IPS DF 6.9 (cell line): Measurements from ENCODE around the gene PDS5B.

ENCODE experiments used
- DNase-seq: peaks from one replicate; pipeline ENCODE4 v3.0.0-alpha.2; 2013; ENCODE audit warnings: low read depth, low spot score
- H3K27ac ChIP-seq: one replicate; pipeline ENCODE4 v1.5.1; 2013; ENCODE audit warnings: low read length, control low read depth
- H3K27me3 ChIP-seq: 2 replicates; pipeline ENCODE4 v1.6.1; 2013; ENCODE audit warnings: mild to moderate bottlenecking, low read length; ENCODE audit not compliant: control insufficient read depth, insufficient read depth
- H3K36me3 ChIP-seq: 2 replicates; pipeline ENCODE4 v1.6.1; 2013; ENCODE audit warnings: low read length; ENCODE audit not compliant: control insufficient read depth, insufficient read depth
- H3K4me1 ChIP-seq: 2 replicates; pipeline ENCODE4 v1.6.1; 2013; ENCODE audit warnings: low read length; ENCODE audit not compliant: control insufficient read depth, insufficient read depth
- H3K4me3 ChIP-seq: 2 replicates; pipeline ENCODE4 v1.5.1; 2013; ENCODE audit warnings: mild to moderate bottlenecking, low read length
- H3K9me3 ChIP-seq: 2 replicates; pipeline ENCODE4 v1.6.1; 2013; ENCODE audit warnings: low read length, inconsistent platforms; ENCODE audit not compliant: control insufficient read depth, insufficient read depth
- WGBS: extraction: QIAGEN DNeasy Blood & Tissue Kit; methylation state at CpG from one replicate; pipeline ENCODE4 v1.1.7; 2013; ENCODE audit warnings: mixed read lengths, missing lambda C conversion rate; ENCODE audit not compliant: insufficient read length, insufficient coverage; 5-methylcytosine and 5-hydroxymethylcytosine counted together

The PDS5B gene

DNA sequence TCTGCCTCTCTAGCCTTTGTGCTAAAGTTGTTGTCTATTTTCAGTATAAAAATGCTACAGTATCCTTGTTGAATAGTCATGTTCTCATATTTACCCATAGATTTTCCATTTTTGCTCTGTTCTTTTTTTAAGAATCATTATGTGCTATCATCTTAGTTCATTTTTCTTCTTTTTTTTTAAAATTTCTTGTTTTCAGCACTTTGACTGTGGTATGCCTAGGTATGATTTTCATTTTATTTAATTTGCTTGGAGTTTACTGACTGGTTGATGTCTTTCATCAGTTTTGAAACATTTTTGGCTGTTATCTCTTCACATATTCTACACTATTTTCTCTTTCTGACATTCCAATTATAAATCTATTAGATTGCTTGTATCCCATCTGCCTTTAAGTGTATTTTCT lies 192.9 kb downstream of the PDS5B start:
- no peaks in the 10 kb centered on the region for H3K36me3 ChIP-seq
- no peak overlapping the region for H3K27ac ChIP-seq
- no peaks in the 10 kb centered on the region for H3K4me1 ChIP-seq
- H3K9me3 ChIP-seq, result no peaks in the 10 kb centered on the region
- no peaks in the 10 kb centered on the region for H3K27me3 ChIP-seq
- DNase-seq, result no peak
- H3K4me3 ChIP-seq, result no peak overlapping the region

DNA sequence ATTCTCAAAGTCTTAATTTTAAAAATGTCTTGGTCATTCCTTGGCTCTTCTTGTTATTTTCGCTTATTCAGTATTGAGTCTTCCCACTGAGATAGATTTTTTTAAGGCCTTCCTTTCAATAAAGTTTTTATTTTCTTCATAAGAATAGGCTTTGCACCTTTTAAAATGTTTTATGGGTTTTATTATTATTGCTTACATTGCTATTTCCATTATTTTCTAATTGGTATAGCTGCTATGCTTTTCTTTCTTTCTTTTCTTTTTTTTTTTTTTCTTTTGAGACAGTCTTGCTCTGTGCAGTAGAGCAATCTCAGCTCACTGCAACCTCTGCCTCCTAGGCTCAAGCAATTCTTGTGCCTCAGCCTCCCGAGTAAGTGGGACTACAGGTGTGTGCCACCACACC lies 195.7 kb downstream of the PDS5B start:
- DNase-seq, result no peak
- Histone ChIP-seq H3K36me3 (no peaks in the 10 kb centered on the region), H3K4me1 (no peaks in the 10 kb centered on the region), H3K9me3 (no peaks in the 10 kb centered on the region), H3K27ac (no peak overlapping the region), H3K27me3 (no peaks in the 10 kb centered on the region), H3K4me3 (no peak overlapping the region)
- WGBS, result no CpG with 5 or more reads among the region's 2 CpGs

DNA sequence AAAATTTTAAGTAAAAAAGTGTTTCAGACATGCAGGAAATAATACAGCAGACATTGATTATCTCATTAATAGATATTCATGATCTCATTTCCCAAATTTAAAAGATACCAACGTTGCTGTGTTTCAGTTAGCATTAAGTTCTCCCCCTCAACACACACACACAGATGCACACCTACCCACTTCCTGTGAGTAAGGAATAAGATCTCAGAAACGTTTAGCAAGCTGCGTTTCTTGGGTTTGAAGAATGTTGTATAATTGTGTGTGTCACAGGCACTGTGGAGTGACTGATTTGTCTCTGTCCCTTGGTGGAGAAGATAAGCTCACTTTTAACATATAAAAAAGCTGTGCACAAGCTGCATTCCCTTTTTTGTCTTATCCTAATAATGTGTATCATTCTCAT lies 196.8 kb downstream of the PDS5B start:
- H3K27ac ChIP-seq, result no peak overlapping the region
- no peaks in the 10 kb centered on the region for H3K27me3 ChIP-seq
- H3K36me3 ChIP-seq, result no peaks in the 10 kb centered on the region
- no peaks in the 10 kb centered on the region for H3K4me1 ChIP-seq
- WGBS, result no CpG with 5 or more reads among the region's 3 CpGs
- H3K4me3 ChIP-seq, result no peak overlapping the region
- no peaks in the 10 kb centered on the region for H3K9me3 ChIP-seq
- DNase-seq, result no peak

DNA sequence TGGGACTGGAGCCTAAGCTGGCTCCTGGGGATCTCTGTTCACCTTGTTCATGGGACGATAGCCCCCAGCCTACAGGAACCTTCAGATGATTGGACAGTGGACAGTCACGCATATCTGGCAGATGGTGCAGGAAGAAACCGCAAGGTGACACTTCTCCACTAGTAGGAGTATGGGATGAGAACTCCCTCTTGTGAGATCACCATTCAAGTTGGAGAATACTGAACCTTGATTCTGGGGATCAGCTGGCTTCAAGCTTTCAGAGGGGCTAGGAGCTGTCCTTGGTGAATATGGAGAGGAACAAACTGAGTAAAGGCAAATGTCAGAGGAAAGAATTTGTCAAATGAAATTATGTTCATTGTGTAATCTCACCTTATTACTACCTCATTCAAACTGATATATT lies 204.5 kb downstream of the PDS5B start:
- no CpG with 5 or more reads among the region's 3 CpGs for WGBS
- Histone ChIP-seq H3K4me1 (no peaks in the 10 kb centered on the region), H3K9me3 (no peaks in the 10 kb centered on the region), H3K27ac (no peak overlapping the region), H3K4me3 (no peak overlapping the region), H3K36me3 (no peaks in the 10 kb centered on the region), H3K27me3 (no peaks in the 10 kb centered on the region)
- DNase-seq, result no peak

DNA sequence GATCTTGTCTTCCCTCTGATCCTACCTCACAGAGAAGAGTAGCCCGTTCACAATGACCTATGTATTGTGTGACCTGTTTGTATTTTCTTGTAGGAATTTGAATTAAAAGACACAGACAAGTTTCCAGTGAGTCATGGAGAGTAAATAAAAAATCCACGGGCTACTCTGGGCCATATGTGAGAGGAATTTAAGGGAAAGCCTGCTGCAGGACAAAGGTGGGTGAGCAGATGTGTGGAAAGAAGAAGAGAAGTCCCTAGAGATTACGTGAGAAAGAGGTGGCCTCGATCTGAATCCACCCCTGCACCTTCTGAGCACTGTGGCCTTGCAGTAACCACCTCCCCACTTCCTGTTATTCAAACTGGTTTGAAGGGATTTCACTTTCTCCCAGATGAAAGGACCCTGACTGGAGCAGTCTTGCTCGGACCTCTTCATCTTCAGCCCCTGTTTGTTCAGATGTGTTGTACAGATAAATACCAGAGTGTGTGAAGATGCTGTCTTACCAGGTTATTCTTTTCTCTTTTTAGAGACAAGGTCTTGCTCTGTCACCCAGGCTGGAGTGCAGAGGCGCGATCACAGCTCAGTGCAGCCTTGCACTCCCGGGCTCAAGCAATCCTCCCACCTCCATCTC lies 205.4 kb downstream of the PDS5B start:
- Histone ChIP-seq H3K4me1 (no peaks in the 10 kb centered on the region), H3K27me3 (no peaks in the 10 kb centered on the region), H3K4me3 (no peak overlapping the region), H3K9me3 (no peaks in the 10 kb centered on the region), H3K36me3 (no peaks in the 10 kb centered on the region), H3K27ac (no peak overlapping the region)
- no CpG with 5 or more reads among the region's 8 CpGs for WGBS
- DNase-seq, result no peak

DNA sequence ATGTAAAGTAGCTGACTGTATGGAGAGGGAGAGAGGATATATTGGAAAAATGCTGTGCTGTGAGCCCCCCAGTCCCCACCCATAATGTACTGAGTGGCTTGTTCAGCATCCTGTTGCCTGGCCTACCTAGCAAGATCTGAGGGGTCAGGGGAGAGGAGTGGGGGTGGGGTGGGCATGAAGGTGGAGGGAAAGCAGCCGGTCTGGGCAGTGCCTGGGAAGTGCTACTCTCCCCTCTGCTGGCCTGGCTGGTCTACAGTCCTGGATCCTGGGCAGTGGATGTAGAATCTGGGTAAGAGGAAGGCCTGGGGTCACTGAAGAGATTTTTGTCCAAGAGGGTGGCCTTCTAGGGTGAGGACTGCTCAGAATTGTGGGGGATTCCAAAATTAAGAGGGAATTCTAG lies 210.5 kb downstream of the PDS5B start:
- DNase-seq, result no peak
- no peak overlapping the region for H3K27ac ChIP-seq
- H3K4me3 ChIP-seq, result no peak overlapping the region
- WGBS, result no CpG with 5 or more reads among the region's 1 CpG
- no peaks in the 10 kb centered on the region for H3K9me3 ChIP-seq
- peaks cover 1% of the 10 kb centered on the region; the same call in 1 of the 2 replicates for H3K4me1 ChIP-seq
- no peaks in the 10 kb centered on the region for H3K36me3 ChIP-seq
- H3K27me3 ChIP-seq, result no peaks in the 10 kb centered on the region

DNA sequence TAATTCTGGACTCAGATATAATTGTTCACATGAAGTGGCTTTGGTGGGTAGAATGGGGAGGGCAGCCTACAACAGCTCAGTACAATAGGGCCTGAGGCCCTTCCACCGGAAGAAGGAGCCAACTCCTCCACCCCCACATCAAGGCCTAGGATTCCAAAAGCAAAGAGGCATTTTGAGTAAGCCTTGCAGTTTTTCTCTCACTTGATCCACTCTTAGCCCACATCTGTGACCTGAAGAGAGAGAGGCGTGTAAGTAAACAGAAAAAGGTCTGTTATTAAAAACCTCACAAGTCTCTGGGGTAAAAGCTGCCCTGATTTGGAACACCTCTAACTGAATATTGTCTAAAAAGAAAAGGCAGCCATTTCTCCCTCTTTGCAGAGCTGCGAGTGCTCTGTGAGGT lies 215.9 kb downstream of the PDS5B start:
- Histone ChIP-seq H3K4me1 (peaks cover 1% of the 10 kb centered on the region; the same call in 1 of the 2 replicates), H3K9me3 (no peaks in the 10 kb centered on the region), H3K4me3 (no peak overlapping the region), H3K36me3 (no peaks in the 10 kb centered on the region), H3K27me3 (no peaks in the 10 kb centered on the region), H3K27ac (no peak overlapping the region)
- no peak for DNase-seq
- no CpG with 5 or more reads among the region's 3 CpGs for WGBS

DNA sequence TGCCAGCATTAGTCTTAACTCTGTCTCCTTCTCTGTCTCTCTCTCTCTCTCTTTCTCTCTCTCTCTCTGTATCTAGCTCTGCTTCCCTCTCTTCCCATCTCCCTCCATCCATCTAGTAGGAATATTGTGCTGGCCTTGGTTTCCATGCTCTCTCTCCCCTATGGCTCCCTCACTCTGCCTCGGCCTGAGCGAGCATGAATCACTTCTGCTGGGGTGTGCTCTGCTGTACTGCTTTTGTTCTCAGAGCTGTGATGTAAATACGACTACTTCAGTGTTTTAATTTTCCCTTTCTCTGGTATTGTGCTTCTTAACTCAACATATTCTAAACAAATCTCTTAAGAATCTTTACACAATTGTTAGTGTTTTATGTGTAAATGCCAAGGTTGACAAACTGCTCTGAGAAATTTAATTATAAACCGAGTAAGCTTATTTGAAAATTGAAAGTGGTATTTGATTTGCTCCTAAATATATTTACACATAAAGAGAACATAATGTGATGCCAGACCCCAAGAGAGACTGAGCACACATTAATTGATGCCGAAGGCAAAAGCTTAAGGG lies 218.5 kb downstream of the PDS5B start:
- WGBS, result no CpG with 5 or more reads among the region's 5 CpGs
- DNase-seq, result no peak
- H3K27me3 ChIP-seq, result no peaks in the 10 kb centered on the region
- no peaks in the 10 kb centered on the region for H3K9me3 ChIP-seq
- H3K4me3 ChIP-seq, result no peak overlapping the region
- no peak overlapping the region for H3K27ac ChIP-seq
- no peaks in the 10 kb centered on the region for H3K4me1 ChIP-seq
- H3K36me3 ChIP-seq, result no peaks in the 10 kb centered on the region

DNA sequence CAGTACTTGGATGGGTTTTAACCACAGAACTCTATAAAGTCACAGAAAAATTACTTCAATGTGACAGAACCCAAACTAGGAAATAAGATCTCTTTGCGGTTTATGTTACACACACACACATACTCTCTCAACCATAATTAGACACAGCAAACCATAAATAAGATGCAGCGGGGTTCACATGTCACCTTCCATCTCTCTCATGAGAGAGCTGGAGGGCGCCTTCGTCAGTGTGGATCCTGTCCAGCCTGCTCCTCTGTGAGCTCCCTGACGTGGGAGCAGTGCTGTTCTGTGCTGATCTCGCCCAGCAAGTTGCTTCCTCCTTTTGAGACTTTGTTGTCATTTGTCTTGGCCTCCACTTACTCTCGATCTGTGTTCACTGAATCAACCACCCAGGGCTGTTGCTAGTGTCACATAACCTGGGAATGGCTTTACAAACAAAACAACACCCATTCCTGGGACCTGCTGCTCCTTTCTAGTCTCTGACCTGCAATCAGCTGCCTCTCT lies 225.1 kb downstream of the PDS5B start:
- no peak overlapping the region for H3K4me3 ChIP-seq
- DNase-seq, result no peak
- H3K9me3 ChIP-seq, result no peaks in the 10 kb centered on the region
- no CpG with 5 or more reads among the region's 7 CpGs for WGBS
- H3K4me1 ChIP-seq, result no peaks in the 10 kb centered on the region
- no peak overlapping the region for H3K27ac ChIP-seq
- H3K27me3 ChIP-seq, result no peaks in the 10 kb centered on the region
- H3K36me3 ChIP-seq, result no peaks in the 10 kb centered on the region

DNA sequence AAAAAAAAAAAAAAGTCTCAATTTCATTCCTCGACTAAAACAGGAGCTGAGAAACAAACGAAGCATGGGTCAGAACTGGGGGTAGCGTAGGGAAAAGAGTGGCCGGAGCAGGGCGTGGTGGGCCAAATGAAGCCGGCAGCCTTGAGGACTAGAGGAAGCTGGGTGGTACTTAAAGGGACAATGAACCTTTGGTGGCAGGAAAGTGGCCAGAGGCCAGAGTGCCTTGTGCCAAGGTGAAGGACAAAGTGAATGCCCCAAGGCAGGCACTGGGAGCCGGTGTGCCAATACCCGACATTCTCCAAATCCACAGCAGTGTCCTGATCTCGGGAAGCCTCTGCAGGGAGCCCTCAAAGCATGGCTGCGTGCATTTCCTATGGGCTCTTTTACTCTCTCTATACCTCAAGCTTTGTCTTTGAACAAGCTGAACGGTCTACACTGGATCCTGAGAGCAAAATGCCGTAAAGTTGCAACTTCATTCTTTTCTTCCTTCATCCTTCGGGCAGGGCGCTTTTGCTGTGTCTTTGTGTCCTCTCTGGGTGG lies 235.0 kb downstream of the PDS5B start:
- no peak for DNase-seq
- no CpG with 5 or more reads among the region's 14 CpGs for WGBS

DNA sequence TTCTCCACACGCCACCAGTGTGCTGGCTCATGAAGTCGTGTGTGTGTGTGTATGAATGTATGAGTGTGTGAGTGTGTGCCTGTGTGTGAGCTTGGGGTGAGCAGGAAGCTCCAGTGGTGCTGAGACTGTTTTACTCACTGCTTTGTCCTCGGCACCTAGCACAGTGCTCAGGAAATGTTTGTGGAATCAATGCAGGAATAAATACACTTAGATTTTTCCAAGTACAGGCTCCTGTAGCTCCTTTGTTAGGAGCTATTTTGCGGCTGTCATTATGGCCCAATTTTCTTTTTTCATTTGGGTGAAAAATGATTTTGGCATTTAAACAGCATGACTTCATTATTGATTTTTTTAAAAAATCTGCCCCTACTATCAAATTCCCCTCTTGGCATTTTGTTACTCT lies 236.5 kb downstream of the PDS5B start:
- Histone ChIP-seq H3K9me3 (no peaks in the 10 kb centered on the region), H3K27me3 (no peaks in the 10 kb centered on the region), H3K4me3 (no peak overlapping the region), H3K36me3 (no peaks in the 10 kb centered on the region), H3K27ac (no peak overlapping the region), H3K4me1 (no peaks in the 10 kb centered on the region)
- WGBS, result no CpG with 5 or more reads among the region's 4 CpGs
- DNase-seq, result no peak

More for the DNA sequence above, 235.0 kb downstream of the PDS5B start:
- Histone ChIP-seq H3K9me3 (no peaks in the 10 kb centered on the region), H3K27me3 (no peaks in the 10 kb centered on the region), H3K4me1 (no peaks in the 10 kb centered on the region), H3K4me3 (no peak overlapping the region), H3K27ac (no peak overlapping the region), H3K36me3 (no peaks in the 10 kb centered on the region)
